Thoracic aorta (tissue), 2 donors: Measurements from ENCODE around the gene KCNMB1. TPM values are rescaled to one million over a fixed set of nuclear protein-coding genes. Genes with fewer than 3 reads are reported as not detected.

ENCODE experiments used
- ATAC-seq: fragments of 150-250 bp; one replicate; pipeline ENCODE4 v1.8.0; 2017; ENCODE audit warnings: low read depth; ENCODE audit not compliant: insufficient number of reproducible peaks, low FRiP score
- DNase-seq: peaks from one replicate; pipeline ENCODE4 v3.0.0-alpha.2; 2020; ENCODE audit warnings: low spot score
- H3K27ac ChIP-seq, 2 donors: fragments of 200-600 bp; sonication (generic); 1 replicate in 1 of 2; 2 replicates in 1 of 2; pipeline ENCODE4 v1.5.1; 2016; ENCODE audit warnings: mild to moderate bottlenecking in 2 of 2, moderate library complexity in 2 of 2
- H3K27me3 ChIP-seq: fragments of 200-600 bp; sonication (generic); replicated peaks from 2 replicates; pipeline ENCODE4 v1.6.0; 2016; ENCODE audit warnings: mild to moderate bottlenecking; ENCODE audit not compliant: insufficient read depth
- H3K36me3 ChIP-seq: fragments of 200-600 bp; sonication (generic); one replicate; pipeline ENCODE4 v1.5.1; 2016
- H3K4me1 ChIP-seq, 2 donors: fragments of 200-600 bp; sonication (generic); 1 replicate in 1 of 2; 2 replicates in 1 of 2; pipeline versions ENCODE4 v1.5.1 to v1.6.0; 2016; ENCODE audit warnings: low read depth in 2 of 2, mild to moderate bottlenecking in 1 of 2; ENCODE audit not compliant: control insufficient read depth in 1 of 2
- H3K4me3 ChIP-seq: fragments of 200-600 bp; sonication (generic); 2 replicates; pipeline ENCODE4 v1.5.1; 2016; ENCODE audit warnings: mild to moderate bottlenecking
- H3K9me3 ChIP-seq: fragments of 200-600 bp; sonication (generic); 2 replicates; pipeline ENCODE4 v1.5.1; 2016
- CTCF ChIP-seq: fragments of 200-600 bp; sonication (generic); IDR thresholded peaks from one replicate; pipeline ENCODE4 v1.5.1; 2019; ENCODE audit warnings: antibody characterized with exemption
- total RNA-seq, 2 donors: library from RNA; depleted of rRNA; stranded (reverse); fragments of >200 nt; gene quantifications; one replicate each; pipeline versions ENCODE4 v1.1.0 to v1.2.3, GENCODE V29; 2016

The KCNMB1 gene
- total RNA-seq, 2 donors from 2014 or later = 20.1 to 30.1 TPM

GRCh38 chr5:170353011-170353761, 36.0 kb downstream of the KCNMB1 start:
- DNase-seq = no peak
- TF ChIP-seq CTCF = no peak
- H3K27me3 ChIP-seq = no peaks in the 10 kb centered on the region
- ATAC-seq = no peak
- peak overlapping the region; percentile 31 for H3K4me3 ChIP-seq
- no peaks in the 10 kb centered on the region for H3K9me3 ChIP-seq
- no peaks in the 10 kb centered on the region for H3K36me3 ChIP-seq
- peaks cover 0 to 12% of the 10 kb centered on the region in 2 donors for H3K4me1 ChIP-seq
- no peak overlapping the region for H3K27ac ChIP-seq

- no peaks in the 10 kb centered on the region for H3K27me3 ChIP-seq
Measured at GRCh38 chr5:170348137-170348633, 41.0 kb downstream of the KCNMB1 start.

GRCh38 chr5:170347022-170347567, 42.1 kb downstream of the KCNMB1 start:
- no peak overlapping the region for H3K4me3 ChIP-seq
- DNase-seq (no peak), ATAC-seq (no peak)
- no peak for TF ChIP-seq CTCF
- no peak overlapping the region for H3K27ac ChIP-seq
- no peaks in the 10 kb centered on the region for H3K27me3 ChIP-seq
- no peaks in the 10 kb centered on the region for H3K36me3 ChIP-seq
- H3K4me1 ChIP-seq = no peaks in the 10 kb centered on the region
- peaks cover 5% of the 10 kb centered on the region for H3K9me3 ChIP-seq

More at GRCh38 chr5:170348137-170348633, 41.0 kb downstream of the KCNMB1 start:
- H3K4me1 ChIP-seq = peaks cover 0 to 3% of the 10 kb centered on the region in 2 donors
- TF ChIP-seq CTCF = no peak
- DNase-seq (no peak), ATAC-seq (no peak)
- H3K4me3 ChIP-seq = no peak overlapping the region
- no peak overlapping the region for H3K27ac ChIP-seq
- H3K36me3 ChIP-seq = no peaks in the 10 kb centered on the region
- H3K9me3 ChIP-seq = peaks cover 5% of the 10 kb centered on the region

GRCh38 chr5:170345971-170346370, 43.2 kb downstream of the KCNMB1 start:
- DNase-seq = no peak
- no peaks in the 10 kb centered on the region for H3K4me1 ChIP-seq

More at GRCh38 chr5:170345971-170346370, 43.2 kb downstream of the KCNMB1 start:
- Histone ChIP-seq H3K4me3 (no peak overlapping the region), H3K27me3 (no peaks in the 10 kb centered on the region), H3K9me3 (peaks cover 5% of the 10 kb centered on the region), H3K36me3 (no peaks in the 10 kb centered on the region), H3K27ac (no peak overlapping the region)
- ATAC-seq = no peak
- no peak for TF ChIP-seq CTCF
